ENCODE data around the gene SLC24A1. TPM values are rescaled to one million over a fixed set of nuclear protein-coding genes. Genes with fewer than 3 reads are reported as not detected.

The SLC24A1 gene
- 3.6 TPM for total RNA-seq (2013)
- polyA plus RNA-seq (1 to 10 TPM in 1 of 3 donors, under 1 TPM in 2; 0.80 to 1.7 (median 0.83) TPM), polyA minus RNA-seq (1.2 and 2.6 TPM in 2 replicates), total RNA-seq (0.52 to 6.0 (median 2.4) reads per million in 11 experiments)

- H3K27me3 ChIP-seq (ENCODE audit: control insufficient read depth in 2 of 2, insufficient read depth in 2 of 2, low read length in 2 of 2) = no peaks in the 10 kb centered on the region
- no peaks in the 10 kb centered on the region for H3K4me1 Mint-ChIP-seq
- intact Hi-C loops (cut with micrococcal nuclease) = no loop called here
- H3K36me3 ChIP-seq (replicated peaks in 1 of 2; ENCODE audit: control insufficient read depth in 1 of 2, insufficient read depth in 2 of 2, low read length in 2 of 2) = peaks cover 0 to 15% of the 10 kb centered on the region in 2 donors
- DNase-seq = no peak
- no peaks in the 10 kb centered on the region for H3K9me3 Mint-ChIP-seq
- peak within 1 kb of the TSS in 2 of 7 donors; percentile 20 to 25 for H3K27ac Mint-ChIP-seq
- no peak within 1 kb of the TSS for H3K4me2 ChIP-seq (replicated peaks; ENCODE audit: extremely low read depth, low read length, poor library complexity, severe bottlenecking)
- H3K9ac ChIP-seq (ENCODE audit: insufficient read depth, low read length, poor library complexity, severe bottlenecking) = no peak within 1 kb of the TSS
- TF ChIP-seq, protein P1, sequence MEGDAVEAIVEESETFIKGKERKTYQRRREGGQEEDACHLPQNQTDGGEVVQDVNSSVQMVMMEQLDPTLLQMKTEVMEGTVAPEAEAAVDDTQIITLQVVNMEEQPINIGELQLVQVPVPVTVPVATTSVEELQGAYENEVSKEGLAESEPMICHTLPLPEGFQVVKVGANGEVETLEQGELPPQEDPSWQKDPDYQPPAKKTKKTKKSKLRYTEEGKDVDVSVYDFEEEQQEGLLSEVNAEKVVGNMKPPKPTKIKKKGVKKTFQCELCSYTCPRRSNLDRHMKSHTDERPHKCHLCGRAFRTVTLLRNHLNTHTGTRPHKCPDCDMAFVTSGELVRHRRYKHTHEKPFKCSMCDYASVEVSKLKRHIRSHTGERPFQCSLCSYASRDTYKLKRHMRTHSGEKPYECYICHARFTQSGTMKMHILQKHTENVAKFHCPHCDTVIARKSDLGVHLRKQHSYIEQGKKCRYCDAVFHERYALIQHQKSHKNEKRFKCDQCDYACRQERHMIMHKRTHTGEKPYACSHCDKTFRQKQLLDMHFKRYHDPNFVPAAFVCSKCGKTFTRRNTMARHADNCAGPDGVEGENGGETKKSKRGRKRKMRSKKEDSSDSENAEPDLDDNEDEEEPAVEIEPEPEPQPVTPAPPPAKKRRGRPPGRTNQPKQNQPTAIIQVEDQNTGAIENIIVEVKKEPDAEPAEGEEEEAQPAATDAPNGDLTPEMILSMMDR (IDR thresholded peaks at IDR 0.05) = no peak
- no peak within 1 kb of the TSS for H3K27ac ChIP-seq (ENCODE audit: low read depth in 1 of 2, low read length in 2 of 2)
- no peaks in the 10 kb centered on the region for H4K20me1 ChIP-seq (ENCODE audit: insufficient read depth, low read length)
- WGBS (ENCODE audit: insufficient coverage) = 100% methylated on average over 5 of the region's 6 CpGs
- H2AFZ ChIP-seq (ENCODE audit: insufficient read depth, low read depth, low read length, poor library complexity, severe bottlenecking) = no peak within 1 kb of the TSS
- no peaks in the 10 kb centered on the region for H3K27me3 Mint-ChIP-seq (ENCODE audit: low read depth in 3 of 3)
- H3K4me3 Mint-ChIP-seq = no peak within 1 kb of the TSS
- H3K4me1 ChIP-seq (ENCODE audit: control insufficient read depth in 1 of 2, insufficient read depth in 2 of 2, low read length in 2 of 2) = no peaks in the 10 kb centered on the region
- H3K36me3 Mint-ChIP-seq = peaks cover 14 to 25% of the 10 kb centered on the region in 2 donors
- no peaks in the 10 kb centered on the region for H3K79me2 ChIP-seq (ENCODE audit: insufficient read depth, low read length)
- no peaks in the 10 kb centered on the region for H3K9me3 ChIP-seq (replicated peaks in 1 of 2; ENCODE audit: control insufficient read depth in 1 of 2, insufficient read depth in 1 of 2, low read length in 2 of 2)
- no peak within 1 kb of the TSS for H3K4me3 ChIP-seq (replicated peaks in 1 of 3; ENCODE audit: low read depth in 2 of 3, low read length in 3 of 3)
Measured at GRCh38 chr15:65621638-65622037, at the start of gene SLC24A1. TSS of gene SLC24A1 (plus strand) at chr15:65621938. CDS start at chr15:65624081, 2,143 bp downstream.

GRCh38 chr15:65571971-65572370 lies 49.8 kb upstream of the SLC24A1 start:
- intact Hi-C loops (cut with micrococcal nuclease) = no loop called here
- no peaks in the 10 kb centered on the region for H3K27me3 Mint-ChIP-seq (ENCODE audit: low read depth in 3 of 3)

More at GRCh38 chr15:65571971-65572370, 49.8 kb upstream of the SLC24A1 start:
- Histone ChIP-seq H3K4me1 (ENCODE audit: control insufficient read depth in 1 of 2, insufficient read depth in 2 of 2, low read length in 2 of 2) (no peaks in the 10 kb centered on the region), H3K4me3 (replicated peaks in 1 of 3; ENCODE audit: low read depth in 2 of 3, low read length in 3 of 3) (no peak overlapping the region), H3K9me3 (replicated peaks in 1 of 2; ENCODE audit: control insufficient read depth in 1 of 2, insufficient read depth in 1 of 2, low read length in 2 of 2) (no peaks in the 10 kb centered on the region), H3K36me3 (replicated peaks in 1 of 2; ENCODE audit: control insufficient read depth in 1 of 2, insufficient read depth in 2 of 2, low read length in 2 of 2) (peaks cover 4 to 48% of the 10 kb centered on the region in 2 donors), H4K20me1 (ENCODE audit: insufficient read depth, low read length) (no peaks in the 10 kb centered on the region), H3K79me2 (ENCODE audit: insufficient read depth, low read length) (no peaks in the 10 kb centered on the region), H3K9ac (ENCODE audit: insufficient read depth, low read length, poor library complexity, severe bottlenecking) (no peak overlapping the region), H3K27ac (ENCODE audit: low read depth in 1 of 2, low read length in 2 of 2) (no peak overlapping the region), H3K27me3 (ENCODE audit: control insufficient read depth in 2 of 2, insufficient read depth in 2 of 2, low read length in 2 of 2) (no peaks in the 10 kb centered on the region), H2AFZ (ENCODE audit: insufficient read depth, low read depth, low read length, poor library complexity, severe bottlenecking) (no peak overlapping the region), H3K4me2 (replicated peaks; ENCODE audit: extremely low read depth, low read length, poor library complexity, severe bottlenecking) (no peak overlapping the region)
- no peak overlapping the region for H3K4me3 Mint-ChIP-seq
- no CpG with 5 or more reads among the region's 2 CpGs for WGBS (ENCODE audit: insufficient coverage)
- peaks cover 0 to 1% (median 0%) of the 10 kb centered on the region in 7 donors for H3K9me3 Mint-ChIP-seq
- TF ChIP-seq, protein P1 (IDR thresholded peaks at IDR 0.05) = no peak
- H3K4me1 Mint-ChIP-seq = no peaks in the 10 kb centered on the region
- peaks cover 21 to 43% of the 10 kb centered on the region in 2 donors for H3K36me3 Mint-ChIP-seq
- no peak for DNase-seq
- H3K27ac Mint-ChIP-seq = no peak overlapping the region
